ENCODE results near the gene DMRTC1. TPM values are rescaled to one million over a fixed set of nuclear protein-coding genes. Genes with fewer than 3 reads are reported as not detected.
"Not testable (repeated sequence)": the region's sequence is repeated elsewhere in the genome, so short reads cannot be mapped to it uniquely, and the experiment has no call there.

Gene DMRTC1
- under 1 TPM; 0.30 to 0.96 (median 0.52) TPM for polyA plus RNA-seq (ENCODE audit: insufficient read length in 4 of 4)

GRCh38 chrX:72943819-72944169 is at the start of gene DMRTC1:
DMRTC1 (minus strand) TSS chrX:72943837; CDS start chrX:72875694, 68,143 bp downstream.
- not testable (repeated sequence) for DNase-seq (ENCODE audit: low read depth in 4 of 4, low spot score in 2 of 4)

- not testable (repeated sequence) for DNase-seq (ENCODE audit: low read depth in 4 of 4, low spot score in 2 of 4)
Measured at GRCh38 chrX:72980894-72981469, 37.3 kb upstream of the DMRTC1 start.

GRCh38 chrX:72974885-72975284 is 31.2 kb upstream of the DMRTC1 start:
- DNase-seq (ENCODE audit: low read depth in 4 of 4, low spot score in 2 of 4): not testable (repeated sequence)

- DNase-seq (ENCODE audit: low read depth in 4 of 4, low spot score in 2 of 4): not testable (repeated sequence)
Measured at GRCh38 chrX:72971859-72972258, 28.2 kb upstream of the DMRTC1 start.

- not testable (repeated sequence) for DNase-seq (ENCODE audit: low read depth in 4 of 4, low spot score in 2 of 4)
Measured at GRCh38 chrX:72959971-72960370, 16.3 kb upstream of the DMRTC1 start.

- not testable (repeated sequence) for DNase-seq (ENCODE audit: low read depth in 4 of 4, low spot score in 2 of 4)
Measured at GRCh38 chrX:72943035-72943818, 410 bp downstream of the DMRTC1 start.

- DNase-seq (ENCODE audit: low read depth in 4 of 4, low spot score in 2 of 4): not testable (repeated sequence)
Measured at GRCh38 chrX:72942272-72942671, 1.4 kb downstream of the DMRTC1 start.

- not testable (repeated sequence) for DNase-seq (ENCODE audit: low read depth in 4 of 4, low spot score in 2 of 4)
Measured at GRCh38 chrX:72937906-72938305, 5.7 kb downstream of the DMRTC1 start, which contains the start of gene FAM236A. FAM236A (plus strand) TSS chrX:72938206; CDS start chrX:72938263, 57 bp downstream.

GRCh38 chrX:72936882-72937455 is 6.7 kb downstream of the DMRTC1 start:
- not testable (repeated sequence) for DNase-seq (ENCODE audit: low read depth in 4 of 4, low spot score in 2 of 4)

- DNase-seq (ENCODE audit: low read depth in 4 of 4, low spot score in 2 of 4): not testable (repeated sequence)
Measured at GRCh38 chrX:72936455-72936854, 7.2 kb downstream of the DMRTC1 start.

- not testable (repeated sequence) for DNase-seq (ENCODE audit: low read depth in 4 of 4, low spot score in 2 of 4)
Measured at GRCh38 chrX:72932283-72932682, 11.4 kb downstream of the DMRTC1 start.

GRCh38 chrX:72916096-72916495 is 27.5 kb downstream of the DMRTC1 start:
- not testable (repeated sequence) for DNase-seq (ENCODE audit: low read depth in 4 of 4, low spot score in 2 of 4)

- not testable (repeated sequence) for DNase-seq (ENCODE audit: low read depth in 4 of 4, low spot score in 2 of 4)
Measured at GRCh38 chrX:72912315-72912714, 31.3 kb downstream of the DMRTC1 start, which contains the start of gene FAM236C. FAM236C (plus strand) TSS chrX:72912615; CDS start chrX:72912715, 100 bp downstream.

GRCh38 chrX:72889740-72890139 is 53.9 kb downstream of the DMRTC1 start:
- not testable (repeated sequence) for DNase-seq (ENCODE audit: low read depth in 4 of 4, low spot score in 2 of 4)

GRCh38 chrX:72882898-72883297 is 60.7 kb downstream of the DMRTC1 start:
- not testable (repeated sequence) for DNase-seq (ENCODE audit: low read depth in 4 of 4, low spot score in 2 of 4)

GRCh38 chrX:72837532-72837931 is 106.1 kb downstream of the DMRTC1 start:
- not testable (repeated sequence) for DNase-seq (ENCODE audit: low read depth in 4 of 4, low spot score in 2 of 4)

- DNase-seq (ENCODE audit: low read depth in 4 of 4, low spot score in 2 of 4): not testable (repeated sequence)
Measured at GRCh38 chrX:72830701-72831100, 112.9 kb downstream of the DMRTC1 start.
